ENCODE data around the gene RNF220.

Gene RNF220

DNA sequence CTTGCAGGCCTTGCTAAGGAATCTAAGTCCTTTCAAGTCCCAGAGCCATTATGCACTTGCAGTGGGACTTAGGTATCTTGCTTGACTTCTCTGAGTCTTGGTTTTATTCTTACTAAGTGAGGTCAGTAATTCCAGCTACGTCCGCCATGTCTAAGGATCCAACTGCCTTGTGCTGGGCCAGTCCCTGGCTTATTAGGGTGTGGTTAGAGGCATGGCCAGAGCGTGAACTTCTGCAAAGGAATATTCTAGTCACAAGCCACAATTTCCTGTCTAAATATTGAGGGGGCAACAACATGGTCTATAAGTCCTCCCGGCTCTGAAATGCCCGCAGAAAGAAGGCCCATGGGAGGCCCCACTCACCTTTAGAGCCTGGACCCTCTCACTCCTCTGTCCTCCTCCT lies 186.3 kb downstream of the RNF220 start:
- DNase-seq: no peak

DNA sequence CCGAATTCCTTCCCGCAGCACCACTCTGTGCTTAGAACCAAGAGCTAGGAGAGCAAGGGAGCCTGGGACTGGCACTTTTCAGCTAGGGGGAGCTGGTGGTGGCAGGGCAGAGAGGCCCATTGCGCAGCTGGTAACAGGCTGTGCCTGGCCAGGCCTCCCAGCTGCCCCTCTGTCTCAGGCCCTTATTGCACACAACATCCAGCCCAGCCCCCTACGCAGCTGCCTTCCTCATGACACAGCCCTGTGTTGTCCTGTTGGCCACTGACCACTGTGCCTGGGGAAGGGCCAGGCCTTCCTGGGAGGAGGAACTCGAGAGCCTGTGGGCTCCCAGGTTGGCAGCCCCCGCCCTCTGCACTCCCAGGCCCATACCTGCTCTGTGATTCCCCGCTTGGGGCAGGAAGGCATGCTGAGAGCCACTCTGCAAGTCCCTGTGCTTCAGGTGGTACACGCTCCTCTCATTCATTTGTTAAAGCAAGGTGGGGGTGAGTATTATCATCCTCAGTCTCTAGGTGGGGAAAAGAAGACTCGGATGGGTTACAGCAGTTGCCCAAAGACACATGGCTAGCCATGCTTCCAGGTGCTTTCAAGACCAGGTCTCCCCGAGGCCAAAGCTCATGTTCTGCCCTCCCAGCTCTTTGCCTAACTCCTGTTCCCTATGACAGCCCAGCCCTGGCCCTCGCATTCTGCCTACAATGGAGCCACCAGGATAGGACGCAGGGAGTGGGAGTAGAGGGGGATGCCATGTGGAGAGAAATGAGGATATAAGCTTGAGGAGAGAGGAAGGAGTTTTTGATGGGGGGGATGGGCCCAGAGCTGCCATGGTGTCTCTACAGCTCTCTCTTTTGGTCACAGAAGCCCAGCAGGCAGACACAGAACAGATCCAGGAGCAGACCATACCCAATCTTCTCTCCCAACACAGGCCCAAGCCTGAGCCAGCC lies 187.4 kb downstream of the RNF220 start:
- no peak for DNase-seq

DNA sequence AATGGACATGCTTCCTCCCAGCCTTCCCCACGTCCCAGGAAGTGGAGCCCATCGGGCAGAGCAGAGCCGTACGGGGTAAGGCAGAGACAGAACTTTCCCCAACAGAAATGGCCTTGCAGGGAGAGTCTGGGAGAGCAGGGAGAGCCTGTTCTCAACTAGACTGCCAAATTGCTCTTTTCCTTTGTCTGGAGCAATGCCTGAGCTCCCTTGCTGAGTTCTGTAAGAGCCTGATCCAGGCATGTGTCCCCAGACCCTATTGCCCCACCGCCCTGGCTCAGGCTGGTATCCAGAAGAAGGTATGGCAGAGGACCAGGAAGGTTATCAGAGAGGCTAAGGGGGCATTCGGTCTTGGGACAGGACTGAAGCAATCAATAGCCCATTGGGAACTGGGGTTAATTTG lies 189.3 kb downstream of the RNF220 start:
- no peak for DNase-seq

DNA sequence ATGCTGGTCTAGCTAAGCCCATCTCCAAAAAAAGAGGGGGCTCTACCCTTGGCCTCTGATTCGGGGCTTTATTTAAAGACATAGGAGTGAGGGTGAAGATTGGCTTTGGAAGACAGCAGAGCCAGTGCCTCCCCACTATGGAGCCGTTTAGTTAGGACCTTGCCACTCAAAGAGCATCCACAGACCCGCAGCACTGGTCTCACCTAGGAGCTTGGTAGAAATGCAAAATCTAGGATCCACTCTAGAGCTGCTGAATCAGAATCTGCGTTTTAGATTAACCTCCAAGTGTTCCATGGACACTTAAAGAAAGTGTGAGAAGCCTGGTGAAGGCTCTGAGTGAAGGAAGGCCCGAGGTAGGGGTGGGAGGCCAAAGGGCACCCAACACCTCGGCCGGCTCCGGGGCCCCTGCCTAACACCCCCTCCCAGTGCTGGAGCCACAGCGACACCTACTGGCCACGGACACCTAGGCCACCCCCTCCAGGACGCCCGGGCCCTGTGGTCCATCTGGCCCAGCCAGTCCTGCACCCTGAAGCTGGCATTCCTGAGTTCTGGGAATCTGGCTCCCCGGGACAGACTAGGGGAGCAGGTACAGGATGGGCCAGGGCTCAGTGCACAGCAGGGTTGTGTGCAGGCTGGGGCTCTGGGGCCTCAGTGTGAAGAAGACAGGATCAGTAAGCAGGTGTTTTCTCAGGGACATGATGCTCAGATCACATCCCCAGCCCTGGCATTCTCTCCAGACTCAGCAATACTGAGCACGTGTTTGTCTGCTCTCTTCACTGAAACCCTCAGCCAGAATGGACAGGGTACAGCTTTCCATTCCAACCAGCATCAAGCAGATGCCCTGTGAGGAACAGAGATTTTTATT lies 190.0 kb downstream of the RNF220 start:
- DNase-seq: peak; percentile 71

DNA sequence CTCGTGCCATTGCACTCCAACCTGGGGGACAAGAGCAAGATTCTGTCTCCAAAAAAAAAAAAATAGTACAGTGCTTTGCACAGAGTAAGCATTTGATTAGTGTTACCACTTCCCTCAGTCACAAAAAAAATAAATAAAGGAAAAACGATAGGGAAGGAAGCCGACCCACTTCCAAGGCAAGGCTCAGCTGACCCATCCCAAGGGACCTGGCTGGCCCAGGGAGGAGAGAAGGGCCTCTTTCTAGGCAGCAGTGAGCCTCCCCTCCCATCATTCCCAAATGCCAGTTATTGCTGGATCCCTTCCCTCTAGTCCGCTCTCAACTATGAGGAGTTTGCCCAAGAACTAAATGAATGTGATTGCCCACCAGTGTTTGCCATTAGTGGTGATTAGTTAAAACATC lies 191.5 kb downstream of the RNF220 start:
- DNase-seq: no peak

DNA sequence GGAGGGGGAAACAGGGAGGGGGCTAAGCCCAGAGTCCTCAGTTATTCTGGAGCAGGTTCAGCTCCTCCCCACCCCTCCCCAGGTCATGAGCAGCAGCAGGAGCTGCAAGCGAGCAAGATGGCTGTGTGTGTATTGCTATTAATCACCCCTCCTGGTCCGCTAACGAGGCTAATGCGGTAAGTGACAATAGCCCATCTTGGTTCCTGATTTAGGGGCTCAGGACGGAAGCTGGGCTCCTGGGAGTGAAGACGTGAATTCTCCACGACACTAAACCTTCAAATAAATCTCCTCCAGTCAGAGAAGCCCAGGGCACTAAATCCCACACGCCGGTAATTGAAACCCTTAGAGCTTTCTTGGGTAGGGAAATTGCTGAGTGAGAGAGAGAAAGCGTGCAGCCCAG lies 193.1 kb downstream of the RNF220 start:
- no peak for DNase-seq

DNA sequence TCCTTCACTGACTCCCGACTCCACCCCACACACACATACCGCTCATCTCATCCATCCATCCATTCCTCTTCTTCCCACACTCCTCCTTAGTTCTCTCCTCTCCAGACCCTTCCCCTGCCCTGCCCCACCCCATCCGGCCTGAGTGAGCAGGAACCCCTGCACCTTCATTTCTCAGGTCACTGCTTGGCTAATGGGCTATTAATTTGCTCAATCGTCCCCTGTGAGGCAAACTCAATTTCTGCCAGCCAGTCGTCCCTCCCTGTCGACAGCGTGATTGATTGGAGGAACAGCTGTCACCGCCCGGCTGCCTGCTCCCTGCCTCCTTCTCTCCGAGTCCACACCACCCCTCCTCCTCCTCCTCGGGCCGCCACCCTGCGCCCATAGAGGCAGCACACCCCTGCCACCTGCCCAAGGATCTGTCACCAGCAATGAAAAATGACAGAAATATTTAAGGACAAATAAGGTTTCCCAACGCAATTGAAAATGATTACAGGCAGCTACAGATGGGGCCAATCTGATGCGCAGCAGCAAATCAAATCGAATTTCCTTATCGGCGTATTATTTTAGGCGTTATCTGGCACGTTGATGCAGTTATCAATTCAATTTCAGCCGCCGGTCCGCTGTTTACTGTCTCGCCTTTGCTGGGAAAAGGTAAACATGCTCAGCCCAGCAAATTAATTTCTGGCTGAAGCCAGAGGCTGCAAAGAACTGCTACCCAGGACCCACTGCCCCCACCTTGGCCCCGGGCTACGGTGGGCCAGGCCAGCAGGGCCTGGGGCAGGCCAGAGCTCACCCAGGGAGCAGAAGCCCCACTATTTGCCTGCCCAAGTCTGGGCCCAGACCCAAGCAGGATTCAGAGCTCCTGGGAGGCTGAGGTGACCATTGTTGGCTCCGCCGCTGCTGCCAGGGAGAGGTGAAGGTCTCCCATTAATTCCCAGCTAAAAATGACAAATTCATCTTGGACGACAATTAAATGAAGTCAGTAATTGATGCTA lies 197.9 kb downstream of the RNF220 start:
- no peak for DNase-seq

DNA sequence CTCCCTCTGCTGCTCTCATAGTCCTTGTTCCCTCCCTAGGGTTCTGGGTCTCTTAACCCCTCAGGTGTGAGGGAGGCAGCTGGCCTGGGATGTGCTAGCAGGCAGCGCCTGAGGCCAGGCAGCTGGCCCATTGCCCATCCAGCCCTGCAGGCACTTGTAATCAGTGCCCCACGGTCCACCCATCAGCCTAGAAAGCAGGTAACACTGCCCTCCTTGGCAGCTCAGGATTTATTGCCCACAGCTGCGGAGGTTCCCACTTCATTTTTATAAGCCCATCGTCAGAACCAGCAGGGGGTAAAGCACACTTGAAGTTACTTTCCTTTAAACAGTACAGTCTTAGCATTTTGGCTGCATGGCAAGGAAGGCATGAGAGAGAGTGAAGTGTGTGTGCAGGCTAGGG lies 198.7 kb downstream of the RNF220 start:
- DNase-seq: no peak

DNA sequence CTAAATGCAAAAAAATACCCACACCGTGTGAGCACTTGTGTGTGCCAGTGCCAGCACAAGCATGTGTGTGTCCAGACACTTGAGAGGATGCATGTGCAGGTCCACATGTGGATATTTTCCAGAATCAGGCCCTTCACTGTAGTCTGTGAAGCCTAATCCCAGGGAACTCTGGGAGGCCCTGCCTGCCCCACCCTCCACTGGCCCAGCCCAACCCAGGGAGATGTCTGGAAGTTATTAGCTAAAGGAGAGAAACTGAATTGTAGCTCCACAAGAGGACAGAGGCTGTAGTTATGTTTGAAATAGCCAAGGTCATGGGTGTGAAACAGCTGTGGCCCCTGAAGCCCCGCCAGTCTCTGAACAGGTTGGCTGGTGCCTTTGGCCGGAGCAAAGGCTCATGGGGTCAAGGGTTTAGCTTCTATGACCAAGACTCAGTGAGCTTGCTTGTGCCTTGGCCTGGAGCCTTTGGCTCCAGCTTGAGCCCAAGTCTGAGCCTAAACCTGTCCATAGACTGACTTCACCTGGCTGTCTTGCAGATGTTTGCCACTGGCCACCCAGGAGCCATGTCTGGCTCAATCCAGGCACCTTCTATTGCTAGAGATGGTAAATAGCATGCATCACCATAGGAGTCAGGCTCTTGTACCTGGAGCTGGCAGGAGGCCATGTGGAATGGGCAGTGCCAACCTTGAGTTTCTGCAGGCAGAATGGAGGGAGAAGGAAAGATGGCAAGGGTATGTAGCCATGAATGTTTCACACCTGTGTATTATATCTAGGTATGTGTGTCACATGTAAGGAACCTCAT lies 199.3 kb downstream of the RNF220 start:
- DNase-seq: no peak

DNA sequence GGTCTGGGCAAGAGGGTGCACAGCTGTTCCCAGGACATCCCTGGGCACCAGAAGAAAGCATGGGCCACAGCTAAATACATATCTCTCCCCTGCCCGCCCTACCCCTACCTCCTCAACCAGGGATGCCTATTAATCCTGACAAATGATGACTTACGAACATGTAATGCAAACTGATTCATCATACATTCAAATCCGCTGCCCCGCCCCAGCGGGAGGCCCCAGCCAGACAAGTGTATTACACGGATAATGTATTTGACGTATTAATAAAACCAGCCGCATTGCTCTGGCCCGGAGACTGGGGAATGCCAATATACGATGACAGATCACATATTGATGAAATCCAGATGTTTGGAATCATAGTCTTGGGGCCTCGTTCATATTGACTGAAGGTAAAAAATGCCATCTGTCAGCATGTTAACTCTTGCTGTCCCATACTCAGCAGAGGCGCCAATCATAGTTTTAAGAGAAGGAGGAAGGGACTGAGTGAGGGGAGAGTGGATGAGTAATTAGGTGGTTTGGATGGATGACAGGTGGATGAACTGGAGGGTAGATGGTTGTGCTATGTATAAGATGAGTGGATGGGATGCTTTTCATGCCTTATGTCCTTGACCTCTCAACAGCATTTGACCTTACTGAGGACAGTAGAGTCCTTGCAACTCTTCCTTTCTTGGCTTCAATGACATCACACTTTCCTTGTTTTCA lies 201.0 kb downstream of the RNF220 start:
- no peak for DNase-seq

DNA sequence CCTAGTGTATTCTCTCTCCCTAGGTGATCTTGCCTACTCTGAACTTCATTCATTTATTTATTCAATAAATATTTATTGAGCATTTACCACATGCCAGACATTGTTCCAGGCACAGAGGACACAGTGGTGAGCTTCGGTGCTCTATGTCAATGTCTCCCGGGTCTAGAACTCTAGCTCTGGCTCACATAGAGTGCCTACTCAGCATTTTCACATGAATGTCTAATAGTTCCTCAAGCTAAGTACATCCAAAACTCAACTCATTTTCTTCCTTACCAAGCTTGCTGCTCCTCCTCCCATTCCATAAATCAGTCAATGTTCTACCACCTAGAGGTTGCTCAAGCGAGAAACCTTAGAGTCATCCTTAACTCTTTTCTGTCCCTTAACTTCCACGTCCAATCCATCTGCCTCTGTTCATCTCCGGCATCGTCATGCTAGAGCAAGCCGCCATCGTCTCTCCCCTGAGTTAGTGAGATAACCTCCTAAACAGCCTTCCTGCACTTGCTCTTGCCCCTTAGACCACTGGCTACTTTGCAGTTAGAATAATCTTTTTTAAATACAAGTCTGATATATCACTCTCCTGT lies 201.7 kb downstream of the RNF220 start:
- no peak for DNase-seq

DNA sequence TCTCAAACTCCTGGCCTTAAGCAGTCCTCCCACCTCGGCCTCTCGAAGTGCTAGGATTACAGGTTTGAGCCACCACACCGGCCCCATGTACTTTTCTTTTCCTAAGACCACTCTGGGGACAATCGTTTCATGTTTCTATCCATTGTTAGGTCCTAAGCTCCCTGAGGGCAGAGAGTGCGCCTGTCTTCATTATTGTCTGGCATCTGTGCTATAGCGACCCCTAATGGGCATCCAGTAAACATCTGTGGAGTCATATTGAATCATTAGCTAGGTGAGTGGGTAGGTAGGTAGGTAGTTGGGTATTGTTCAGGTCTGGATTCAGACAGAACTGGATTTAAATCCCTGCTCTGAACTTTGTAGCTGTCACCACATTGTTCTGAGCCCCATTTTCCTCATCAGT lies 203.1 kb downstream of the RNF220 start:
- DNase-seq: no peak

DNA sequence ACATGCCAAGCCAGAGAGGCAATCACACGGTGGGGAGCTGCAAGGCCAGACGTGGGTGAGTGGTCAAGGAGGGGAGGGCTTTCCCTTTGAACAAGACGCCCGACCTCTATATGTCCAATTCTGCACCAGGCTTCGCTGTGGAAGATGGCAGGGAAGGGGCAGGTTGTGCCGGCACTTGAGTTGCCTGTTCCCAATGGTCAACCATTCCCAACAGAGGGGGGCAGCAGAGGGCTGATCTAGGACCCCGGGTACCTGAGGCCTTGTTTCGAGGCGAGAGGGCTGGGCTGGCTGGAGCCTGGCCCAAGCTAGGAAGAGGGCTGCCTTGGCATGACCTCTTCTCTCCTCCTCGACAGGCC lies 204.3 kb downstream of the RNF220 start:
- peak; percentile 20 for DNase-seq

DNA sequence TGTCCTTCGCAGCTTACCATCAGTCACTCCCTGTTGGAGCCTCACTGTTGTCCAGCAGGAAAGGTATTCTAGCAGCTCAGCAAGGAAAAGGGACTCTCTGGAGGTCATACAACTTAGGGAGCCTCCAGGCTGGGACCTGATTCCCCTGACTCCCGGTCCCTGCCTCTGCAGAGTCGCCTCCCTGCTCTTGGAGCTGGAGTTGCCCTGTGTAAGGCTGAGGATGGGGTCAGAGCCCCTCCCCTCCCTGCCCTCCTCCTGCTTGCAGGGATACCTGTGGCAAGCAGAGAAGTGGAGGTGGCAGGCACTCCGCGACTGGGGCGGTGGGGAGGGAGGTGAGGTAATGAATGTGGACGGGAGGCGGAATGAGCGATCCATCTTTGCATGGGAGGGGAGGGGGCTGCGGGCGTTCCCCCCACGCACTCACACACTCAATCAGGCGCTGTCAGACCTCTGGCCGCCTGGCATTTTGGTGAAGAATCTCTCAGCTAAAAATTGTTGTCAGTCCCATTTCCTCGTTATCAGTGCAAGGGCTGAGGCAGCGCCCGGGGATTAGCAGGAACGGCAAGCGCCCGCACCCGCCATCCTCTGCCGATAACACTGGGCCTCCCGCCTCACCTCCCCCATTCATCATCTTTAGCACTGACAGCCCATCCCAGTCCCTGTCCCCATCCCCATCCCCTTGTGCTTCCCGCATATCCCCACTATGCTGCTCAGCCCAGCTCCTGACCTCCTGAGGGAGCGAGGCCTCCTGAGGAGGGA lies 204.9 kb downstream of the RNF220 start:
- no peak for DNase-seq

DNA sequence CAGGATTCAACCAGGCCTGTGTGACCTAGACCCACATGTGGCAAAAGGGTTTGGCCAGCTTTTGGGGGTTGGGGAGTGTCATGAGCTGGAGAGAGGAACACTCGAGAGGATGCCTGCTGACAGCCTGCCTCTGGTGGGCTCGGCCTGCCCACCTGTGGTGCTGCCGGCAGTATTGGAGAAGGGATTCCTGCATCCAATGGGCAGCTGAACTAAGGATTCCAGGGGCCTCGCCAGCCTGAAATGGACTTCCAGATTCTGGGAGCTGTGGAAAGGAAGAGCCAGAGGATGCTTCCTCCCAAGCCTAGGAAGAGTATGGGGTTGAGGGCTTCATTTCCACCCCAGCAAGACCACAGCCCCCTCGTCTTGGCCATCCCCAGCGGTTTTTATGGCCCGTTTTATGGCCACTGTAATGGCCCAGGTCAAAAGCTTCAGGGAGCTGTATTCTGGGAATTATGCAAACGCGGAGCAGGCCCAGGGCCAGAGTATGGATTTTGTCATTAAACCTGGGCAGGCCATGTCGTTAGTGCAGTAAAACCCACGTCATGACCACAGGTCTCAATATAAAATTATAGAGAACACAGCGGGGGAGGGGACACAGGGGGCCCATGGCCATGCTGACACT lies 205.6 kb downstream of the RNF220 start:
- DNase-seq: no peak

DNA sequence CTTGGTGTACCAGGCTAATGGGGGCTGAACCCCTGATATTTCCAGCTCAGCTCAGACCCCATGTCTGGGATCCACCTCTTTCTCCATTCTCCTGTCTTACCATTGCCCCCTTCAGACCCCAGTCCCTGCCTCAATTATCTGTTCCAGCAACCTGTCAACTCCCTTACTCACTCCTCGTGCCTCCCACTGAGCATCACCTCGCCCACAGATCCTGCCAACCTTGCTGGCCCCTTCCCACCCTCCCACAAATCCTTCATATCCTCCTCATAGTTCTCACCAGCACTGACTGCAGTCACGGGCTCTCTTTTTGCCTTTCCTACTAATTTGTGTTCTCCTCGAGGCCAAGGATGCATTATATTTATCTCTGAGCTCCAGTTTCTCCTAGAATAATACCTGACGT lies 206.4 kb downstream of the RNF220 start:
- DNase-seq: no peak

DNA sequence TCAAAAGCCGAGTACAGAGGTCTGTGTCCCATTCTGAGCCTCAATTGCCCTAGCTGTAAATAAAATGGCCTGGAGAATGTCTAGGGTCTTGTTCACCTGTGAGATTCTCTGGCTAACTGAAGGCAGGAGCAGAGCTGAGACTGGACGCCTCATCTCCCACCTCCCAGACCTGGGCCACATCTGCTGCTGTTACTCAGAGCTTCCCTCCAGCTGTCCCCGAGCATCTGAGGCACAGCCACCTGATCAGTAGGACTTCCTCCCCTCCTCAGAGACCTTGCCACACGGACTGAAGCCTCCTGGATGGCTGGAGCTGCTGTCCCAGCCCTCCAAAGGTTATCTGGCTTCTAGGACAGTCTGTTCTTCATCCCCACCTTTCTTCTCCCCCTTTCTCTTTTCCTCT lies 206.8 kb downstream of the RNF220 start:
- DNase-seq: no peak

DNA sequence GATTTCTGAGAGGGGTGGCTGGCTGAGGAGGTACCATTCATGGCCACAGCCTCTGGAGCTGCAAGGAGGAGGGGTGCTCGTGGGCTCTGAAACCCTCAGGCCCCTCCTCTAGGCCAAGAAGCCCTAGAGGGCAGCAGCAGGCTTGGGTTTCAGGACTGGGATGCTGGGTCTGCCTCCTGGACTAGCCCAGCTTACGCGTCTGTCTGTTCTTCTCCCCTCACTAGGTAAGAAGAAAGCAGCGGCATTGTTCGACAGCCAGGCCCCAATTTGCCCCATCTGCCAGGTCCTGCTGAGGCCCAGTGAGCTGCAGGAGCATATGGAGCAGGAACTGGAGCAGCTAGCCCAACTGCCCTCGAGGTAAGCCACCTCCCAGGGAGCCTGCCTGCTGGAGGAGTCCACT lies 208.9 kb downstream of the RNF220 start:
- DNase-seq: no peak

DNA sequence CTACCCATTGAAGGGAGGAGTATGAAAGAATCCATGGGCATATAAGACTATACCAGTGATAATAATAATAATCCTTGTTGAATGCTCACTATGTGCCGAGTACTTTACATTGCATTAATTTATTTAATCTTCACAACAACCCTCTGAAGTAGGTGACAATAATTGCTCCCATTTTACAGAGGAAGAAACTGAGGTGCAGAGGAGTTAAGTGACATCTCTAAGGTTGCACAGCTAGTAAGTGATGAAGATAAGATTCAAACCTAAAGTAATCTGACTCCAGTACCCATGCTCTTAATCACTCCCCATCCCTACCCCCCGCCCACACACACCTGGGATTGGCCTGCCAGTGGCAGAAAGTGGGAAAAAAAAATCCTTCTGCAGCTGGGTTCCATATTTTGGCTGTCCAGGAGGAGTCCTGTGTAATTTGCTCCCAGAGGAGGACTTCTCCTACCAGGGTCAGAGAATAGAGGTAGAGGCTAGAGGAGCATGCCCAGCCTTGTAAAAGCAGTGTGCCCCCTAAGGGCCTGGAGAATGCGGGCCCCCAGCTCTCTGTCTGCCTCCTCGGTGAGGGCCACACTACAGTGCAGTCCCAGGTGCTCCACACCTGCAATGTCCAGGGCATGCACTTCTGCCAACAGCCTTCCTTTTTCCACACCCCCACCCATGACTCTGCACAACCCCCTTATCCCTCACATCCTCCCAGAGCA lies 211.4 kb downstream of the RNF220 start:
- no peak for DNase-seq

All from CD4-positive, alpha-beta T cell treated with Interleukin-17A for 1 hour (primary cell).